CD4-positive, alpha-beta T cell (primary cell): Measurements from ENCODE around the gene PCDHGA4. TPM values are rescaled to one million over a fixed set of nuclear protein-coding genes. Genes with fewer than 3 reads are reported as not detected.

Experiments used
- ATAC-seq: fragments of 200-7000 bp; cut with Tn5 transposase; one replicate; pipeline ENCODE4 v1.10.0; 2022; ENCODE audit warnings: mild to moderate bottlenecking; ENCODE audit not compliant: poor library complexity
- CTCF ChIA-PET: fragments of 350-600 bp; sonication (Branson Sonifier 250); formaldehyde crosslinking; loops from one replicate; lab custom pipeline; 2021; ENCODE audit warnings: antibody characterized with exemption, inconsistent platforms; lab: Charles Lee
- POLR2A ChIA-PET: fragments of 350-600 bp; sonication (Branson Sonifier 250); formaldehyde crosslinking; loops from one replicate; lab custom pipeline; 2021; ENCODE audit warnings: antibody characterized with exemption, inconsistent platforms; lab: Charles Lee
- DNase-seq, 14 experiments: peaks; one replicate each; pipeline ENCODE4 v3.0.0-alpha.2; 2013 to 2020; ENCODE audit warnings: mixed read lengths in 2 of 14
- H3K27ac ChIP-seq, 2 donors: one replicate each; pipeline versions ENCODE4 v1.5.1 to v1.7.0; 2013; ENCODE audit warnings: low read length in 2 of 2, low read depth in 1 of 2, mild to moderate bottlenecking in 1 of 2
- H3K27me3 ChIP-seq, 2 experiments: 1 replicate in 1 of 2; 2 replicates in 1 of 2; pipeline versions ENCODE4 v1.6.1 to v1.7.0; 2013; ENCODE audit warnings: low read length in 2 of 2, control low read depth in 1 of 2, mild to moderate bottlenecking in 1 of 2, moderate library complexity in 1 of 2; ENCODE audit not compliant: insufficient read depth in 2 of 2, control insufficient read depth in 1 of 2
- H3K36me3 ChIP-seq: one replicate; pipeline ENCODE4 v1.6.1; 2013; ENCODE audit warnings: low read length, control low read depth; ENCODE audit not compliant: insufficient read depth
- H3K4me1 ChIP-seq: one replicate; pipeline ENCODE4 v1.6.1; 2013; ENCODE audit warnings: low read length, control low read depth; ENCODE audit not compliant: insufficient read depth
- H3K4me3 ChIP-seq: one replicate; pipeline ENCODE4 v1.5.1; 2013; ENCODE audit warnings: mild to moderate bottlenecking, low read length, moderate library complexity
- H3K9me3 ChIP-seq, 2 experiments: 1 replicate in 1 of 2; 2 replicates in 1 of 2; pipeline versions ENCODE4 v1.6.1 to v1.7.0; 2013; ENCODE audit warnings: low read length in 2 of 2, mild to moderate bottlenecking in 2 of 2, control low read depth in 1 of 2, moderate library complexity in 1 of 2; ENCODE audit not compliant: control insufficient read depth in 1 of 2, insufficient read depth in 1 of 2
- H3K27ac Mint-ChIP-seq: one replicate; pipeline ENCODE4 v1.8.0; 2020; ENCODE audit warnings: mixed read lengths
- H3K27me3 Mint-ChIP-seq: one replicate; pipeline ENCODE4 v1.8.0; 2021; ENCODE audit warnings: mixed read lengths
- H3K36me3 Mint-ChIP-seq: one replicate; pipeline ENCODE4 v1.8.0; 2021; ENCODE audit warnings: low read depth, mixed read lengths
- H3K4me1 Mint-ChIP-seq: one replicate; pipeline ENCODE4 v1.8.0; 2021; ENCODE audit warnings: low read depth, mixed read lengths
- H3K4me3 Mint-ChIP-seq: one replicate; pipeline ENCODE4 v1.8.0; 2020; ENCODE audit warnings: mild to moderate bottlenecking, mixed read lengths
- H3K9me3 Mint-ChIP-seq: one replicate; pipeline ENCODE4 v1.8.0; 2020; ENCODE audit warnings: mixed read lengths
- intact Hi-C, 2 experiments: fragments of 100-400 bp; cut with DNase I in 1 of 2; cut with micrococcal nuclease in 1 of 2; formaldehyde crosslinking; loops; one replicate each; pipeline versions ENCODE4 v1.15.1 to v1.9.0; 2023 to 2025; cut with DNase I, micrococcal nuclease
- total RNA-seq, 174 experiments: library from RNA in 2 of 174; stranded (reverse) in 2 of 174; gene quantifications; one replicate each; pipeline ENCODE4 v1.2.3 and lab custom pipeline; 2021 to 2026
- TF ChIP-seq, protein P1 (sequence below): fragments of 200-600 bp; IDR thresholded peaks from one replicate; pipeline ENCODE4 v1.8.0; 2022; ENCODE audit warnings: antibody characterized with exemption, mild to moderate bottlenecking

PCDHGA4 gene
- total RNA-seq, 2 experiments from 2014 or later = 0.08 TPM

- ATAC-seq = no peak
- intact Hi-C loops = no loop called here
- peaks cover 8% of the 10 kb centered on the region for H3K4me1 ChIP-seq
- Mint-ChIP-seq H3K36me3 (peaks cover 29% of the 10 kb centered on the region), H3K27ac (no peak overlapping the region), H3K4me1 (no peaks in the 10 kb centered on the region), H3K9me3 (peaks cover 13% of the 10 kb centered on the region), H3K4me3 (no peak overlapping the region), H3K27me3 (peaks cover 95% of the 10 kb centered on the region)
- H3K9me3 ChIP-seq = peaks cover 29 to 47% of the 10 kb centered on the region in 2 experiments
- H3K4me3 ChIP-seq = no peak overlapping the region
- no peak for DNase-seq
- TF ChIP-seq, protein P1, sequence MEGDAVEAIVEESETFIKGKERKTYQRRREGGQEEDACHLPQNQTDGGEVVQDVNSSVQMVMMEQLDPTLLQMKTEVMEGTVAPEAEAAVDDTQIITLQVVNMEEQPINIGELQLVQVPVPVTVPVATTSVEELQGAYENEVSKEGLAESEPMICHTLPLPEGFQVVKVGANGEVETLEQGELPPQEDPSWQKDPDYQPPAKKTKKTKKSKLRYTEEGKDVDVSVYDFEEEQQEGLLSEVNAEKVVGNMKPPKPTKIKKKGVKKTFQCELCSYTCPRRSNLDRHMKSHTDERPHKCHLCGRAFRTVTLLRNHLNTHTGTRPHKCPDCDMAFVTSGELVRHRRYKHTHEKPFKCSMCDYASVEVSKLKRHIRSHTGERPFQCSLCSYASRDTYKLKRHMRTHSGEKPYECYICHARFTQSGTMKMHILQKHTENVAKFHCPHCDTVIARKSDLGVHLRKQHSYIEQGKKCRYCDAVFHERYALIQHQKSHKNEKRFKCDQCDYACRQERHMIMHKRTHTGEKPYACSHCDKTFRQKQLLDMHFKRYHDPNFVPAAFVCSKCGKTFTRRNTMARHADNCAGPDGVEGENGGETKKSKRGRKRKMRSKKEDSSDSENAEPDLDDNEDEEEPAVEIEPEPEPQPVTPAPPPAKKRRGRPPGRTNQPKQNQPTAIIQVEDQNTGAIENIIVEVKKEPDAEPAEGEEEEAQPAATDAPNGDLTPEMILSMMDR = no peak
- CTCF ChIA-PET = no interaction called here
- no peak overlapping the region for H3K27ac ChIP-seq
- peaks cover 56 to 80% of the 10 kb centered on the region in 2 experiments for H3K27me3 ChIP-seq
- POLR2A ChIA-PET = no interaction called here
- no peaks in the 10 kb centered on the region for H3K36me3 ChIP-seq
Observed at GRCh38 chr5:141351591-141351990, 3.2 kb upstream of the PCDHGA4 start.

GRCh38 chr5:141355641-141356040 is 820 bp downstream of the PCDHGA4 start:
- peaks cover 23% of the 10 kb centered on the region for H3K36me3 Mint-ChIP-seq
- Histone ChIP-seq H3K27ac (no peak overlapping the region), H3K4me1 (peaks cover 9% of the 10 kb centered on the region), H3K27me3 (peaks cover 48 to 84% of the 10 kb centered on the region in 2 experiments), H3K9me3 (peaks cover 27 to 48% of the 10 kb centered on the region in 2 experiments), H3K4me3 (no peak overlapping the region), H3K36me3 (no peaks in the 10 kb centered on the region)
- TF ChIP-seq, protein P1 = no peak
- no peak overlapping the region for H3K27ac Mint-ChIP-seq
- peaks cover 93% of the 10 kb centered on the region for H3K27me3 Mint-ChIP-seq
- no peak overlapping the region for H3K4me3 Mint-ChIP-seq
- peaks cover 15% of the 10 kb centered on the region for H3K9me3 Mint-ChIP-seq
- ATAC-seq (no peak), DNase-seq (no peak)
- ChIA-PET CTCF (interaction anchor here (1.3 kb wide), 1 partner anchor 208 kb away, joined by 3 read pairs; no protein-coding TSS in a partner anchor), POLR2A (no interaction called here)
- intact Hi-C loops = no loop called here
- peaks cover 6% of the 10 kb centered on the region for H3K4me1 Mint-ChIP-seq

GRCh38 chr5:141356133-141356532 is 1.3 kb downstream of the PCDHGA4 start:
- peaks cover 9% of the 10 kb centered on the region for H3K4me1 ChIP-seq
- H3K27me3 ChIP-seq = peaks cover 48 to 84% of the 10 kb centered on the region in 2 experiments
- H3K27ac ChIP-seq = no peak overlapping the region
- DNase-seq = no peak
- peaks cover 6% of the 10 kb centered on the region for H3K4me1 Mint-ChIP-seq
- H3K27ac Mint-ChIP-seq = no peak overlapping the region
- H3K9me3 ChIP-seq = peaks cover 27 to 47% of the 10 kb centered on the region in 2 experiments
- intact Hi-C loops = no loop called here
- ChIA-PET CTCF (interaction anchor here (1.3 kb wide), 1 partner anchor 208 kb away, joined by 3 read pairs; no protein-coding TSS in a partner anchor), POLR2A (no interaction called here)
- H3K4me3 Mint-ChIP-seq = no peak overlapping the region
- peaks cover 28% of the 10 kb centered on the region for H3K36me3 Mint-ChIP-seq
- no peak overlapping the region for H3K4me3 ChIP-seq
- no peaks in the 10 kb centered on the region for H3K36me3 ChIP-seq
- peaks cover 20% of the 10 kb centered on the region for H3K9me3 Mint-ChIP-seq
- H3K27me3 Mint-ChIP-seq = peaks cover 93% of the 10 kb centered on the region
- TF ChIP-seq, protein P1 = no peak
- no peak for ATAC-seq
